ENCODE measurements around the gene ZNF441.
A peak's percentile ranks its signal among the peaks of the same experiment; 100 is the strongest.

ZNF441 gene

GRCh38 chr19:11798391-11799330 lies 31.9 kb downstream of the ZNF441 start, which contains the start of gene ZNF491:
TSS of gene ZNF491 (plus strand) at chr19:11798523. CDS start at chr19:11805954, 7,431 bp downstream.
- peak; percentile 12 for TF ChIP-seq CTCF (conservative IDR thresholded peaks at IDR 0.05; ENCODE audit: low read depth, low read length)
- DNase-seq (ENCODE audit: low read depth), result peak; percentile 93
- peak within 1 kb of the TSS; percentile 75 for H3K4me3 ChIP-seq (ENCODE audit: low read depth, low read length)

- no peak overlapping the region for H3K4me3 ChIP-seq (ENCODE audit: low read depth, low read length)
- TF ChIP-seq CTCF (conservative IDR thresholded peaks at IDR 0.05; ENCODE audit: low read depth, low read length), result no peak
- peak; percentile 5 for DNase-seq (ENCODE audit: low read depth)
Measured at GRCh38 chr19:11806354-11807098, 39.7 kb downstream of the ZNF441 start.

GRCh38 chr19:11807099-11807380 lies 40.2 kb downstream of the ZNF441 start:
- no peak overlapping the region for H3K4me3 ChIP-seq (ENCODE audit: low read depth, low read length)
- no peak for TF ChIP-seq CTCF (conservative IDR thresholded peaks at IDR 0.05; ENCODE audit: low read depth, low read length)

GRCh38 chr19:11813703-11814028 lies 46.9 kb downstream of the ZNF441 start:
- DNase-seq (ENCODE audit: low read depth), result no peak
- H3K4me3 ChIP-seq (ENCODE audit: low read depth, low read length), result peak overlapping the region; percentile 98

More at GRCh38 chr19:11807099-11807380, 40.2 kb downstream of the ZNF441 start:
- DNase-seq (ENCODE audit: low read depth), result no peak

GRCh38 chr19:11814029-11814699 lies 47.4 kb downstream of the ZNF441 start, which contains the start of gene ZNF440:
TSS of gene ZNF440 (plus strand) at chr19:11814273. CDS start at chr19:11814448, 175 bp downstream.
- DNase-seq (ENCODE audit: low read depth), result peak; percentile 96
- TF ChIP-seq CTCF (conservative IDR thresholded peaks at IDR 0.05; ENCODE audit: low read depth, low read length), result no peak
- H3K4me3 ChIP-seq (ENCODE audit: low read depth, low read length), result peak within 1 kb of the TSS; percentile 98

More at GRCh38 chr19:11813703-11814028, 46.9 kb downstream of the ZNF441 start:
- TF ChIP-seq CTCF (conservative IDR thresholded peaks at IDR 0.05; ENCODE audit: low read depth, low read length), result no peak

GRCh38 chr19:11814700-11815035 lies 47.9 kb downstream of the ZNF441 start:
- H3K4me3 ChIP-seq (ENCODE audit: low read depth, low read length), result peak overlapping the region; percentile 98
- DNase-seq (ENCODE audit: low read depth), result peak; percentile 51
- no peak for TF ChIP-seq CTCF (conservative IDR thresholded peaks at IDR 0.05; ENCODE audit: low read depth, low read length)
